Stimulated activated CD8-positive, alpha-beta memory T cell treated with anti-CD3 and anti-CD28 coated beads, Interleukin-2, amount 100 ng/mL, for 1 hour (primary cell): ENCODE data around the gene AKAP9.
"Not testable (repeated sequence)": the region's sequence is repeated elsewhere in the genome, so short reads cannot be mapped to it uniquely, and the experiment has no call there.

ENCODE experiments used
- DNase-seq, 2 donors: peaks; one replicate each; pipeline ENCODE4 v3.0.0-alpha.2; 2020; ENCODE audit warnings: low read depth in 2 of 2

The AKAP9 gene

GRCh38 chr7:91946549-91946948 is 5.9 kb downstream of the AKAP9 start:
- no peak for DNase-seq

GRCh38 chr7:91947948-91948347 is 7.3 kb downstream of the AKAP9 start:
- no peak for DNase-seq

- no peak for DNase-seq
Observed at GRCh38 chr7:91949221-91950009, 8.8 kb downstream of the AKAP9 start.

GRCh38 chr7:91953618-91954017 is 13.0 kb downstream of the AKAP9 start:
- DNase-seq = no peak

GRCh38 chr7:91956464-91956863 is 15.8 kb downstream of the AKAP9 start:
- not testable (repeated sequence) for DNase-seq

GRCh38 chr7:91957232-91957631 is 16.6 kb downstream of the AKAP9 start:
- no peak for DNase-seq

- DNase-seq = no peak
Observed at GRCh38 chr7:91957823-91958222, 17.2 kb downstream of the AKAP9 start.

- no peak for DNase-seq
Observed at GRCh38 chr7:91959023-91959422, 18.4 kb downstream of the AKAP9 start.

GRCh38 chr7:91961816-91962215 is 21.2 kb downstream of the AKAP9 start:
- DNase-seq = no peak

- DNase-seq = no peak
Observed at GRCh38 chr7:91962419-91962818, 21.8 kb downstream of the AKAP9 start.

GRCh38 chr7:91967513-91967912 is 26.9 kb downstream of the AKAP9 start:
- DNase-seq = not testable (repeated sequence)

GRCh38 chr7:91973639-91974038 is 33.0 kb downstream of the AKAP9 start:
- DNase-seq = no peak

- DNase-seq = no peak
Observed at GRCh38 chr7:91974066-91974465, 33.4 kb downstream of the AKAP9 start.

- DNase-seq = no peak
Observed at GRCh38 chr7:91976743-91977142, 36.1 kb downstream of the AKAP9 start.

GRCh38 chr7:91979590-91979989 is 38.9 kb downstream of the AKAP9 start:
- no peak for DNase-seq

- not testable (repeated sequence) for DNase-seq
Observed at GRCh38 chr7:91982352-91982751, 41.7 kb downstream of the AKAP9 start.

- DNase-seq = no peak
Observed at GRCh38 chr7:91988213-91988612, 47.6 kb downstream of the AKAP9 start.

- DNase-seq = no peak
Observed at GRCh38 chr7:91993976-91994375, 53.3 kb downstream of the AKAP9 start.

GRCh38 chr7:91995391-91996105 is 54.9 kb downstream of the AKAP9 start:
- no peak for DNase-seq

GRCh38 chr7:91999631-92000565 is 59.2 kb downstream of the AKAP9 start:
- no peak for DNase-seq

- DNase-seq = no peak
Observed at GRCh38 chr7:92002720-92003119, 62.1 kb downstream of the AKAP9 start.

- DNase-seq = no peak
Observed at GRCh38 chr7:92006046-92006445, 65.4 kb downstream of the AKAP9 start.
